NCI-H345 treated with DMSO at 0.1 percent for 48 hours (cell line): Measurements from ENCODE around the gene CDH4.

Experiments used
- DNase-seq: peaks from one replicate; lab custom pipeline; 2025; ENCODE audit not compliant: unreplicated experiment; lab: John Stamatoyannopoulos, UW

Gene CDH4

GRCh38 chr20:61594198-61594597 is 342.1 kb downstream of the CDH4 start:
- DNase-seq = no peak

DNA sequence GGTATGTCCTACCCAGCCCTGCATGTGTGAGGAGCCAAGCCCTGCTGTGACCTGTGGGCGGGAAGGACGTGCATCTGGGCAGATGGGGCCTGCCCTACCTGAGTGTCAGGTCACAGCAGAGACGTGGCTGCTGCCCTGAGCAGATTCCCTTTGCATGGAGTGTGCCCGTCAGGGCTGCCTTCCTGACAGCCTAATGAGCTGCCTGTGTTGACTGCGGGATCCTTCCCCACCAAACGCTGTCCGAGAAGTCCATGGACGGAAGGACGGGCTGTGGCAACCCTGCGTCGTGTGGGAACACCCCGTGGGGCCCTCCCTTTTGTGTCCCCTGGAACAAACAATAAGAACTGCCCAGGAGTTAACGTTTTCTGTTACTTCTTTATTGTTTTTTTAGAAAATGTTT is 343.2 kb downstream of the CDH4 start:
- DNase-seq = no peak

DNA sequence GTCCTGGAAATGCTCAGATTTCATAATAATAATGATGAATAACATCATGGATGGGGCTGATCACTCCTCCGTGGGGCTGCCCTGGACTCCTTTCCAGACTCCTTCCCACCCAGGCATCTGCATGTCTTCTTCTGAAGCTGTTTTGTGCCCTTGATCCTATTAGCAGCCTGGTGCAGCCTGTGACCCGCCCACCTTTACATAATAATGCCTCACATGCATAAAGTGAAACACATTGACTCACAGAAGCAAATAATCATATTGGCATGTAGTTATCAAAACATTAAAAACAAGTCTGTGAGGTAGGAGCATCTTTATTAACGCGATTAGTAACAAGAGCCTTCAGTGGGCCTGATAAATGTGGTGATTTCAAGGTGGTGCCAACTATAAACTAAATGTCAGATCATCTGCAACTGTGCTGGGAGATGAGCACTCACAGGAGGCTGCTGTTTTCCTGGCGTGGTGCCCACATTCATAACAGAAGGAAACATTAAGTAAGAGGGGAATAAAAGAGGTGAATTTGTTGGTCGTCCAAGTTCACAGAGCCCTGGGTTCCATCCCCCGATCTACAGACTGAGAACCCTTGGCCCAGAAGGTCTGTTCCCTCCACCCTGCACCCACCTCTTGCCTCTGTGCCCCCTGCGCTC is 344.7 kb downstream of the CDH4 start:
- no peak for DNase-seq

GRCh38 chr20:61597996-61598395 is 345.9 kb downstream of the CDH4 start:
- no peak for DNase-seq

DNA sequence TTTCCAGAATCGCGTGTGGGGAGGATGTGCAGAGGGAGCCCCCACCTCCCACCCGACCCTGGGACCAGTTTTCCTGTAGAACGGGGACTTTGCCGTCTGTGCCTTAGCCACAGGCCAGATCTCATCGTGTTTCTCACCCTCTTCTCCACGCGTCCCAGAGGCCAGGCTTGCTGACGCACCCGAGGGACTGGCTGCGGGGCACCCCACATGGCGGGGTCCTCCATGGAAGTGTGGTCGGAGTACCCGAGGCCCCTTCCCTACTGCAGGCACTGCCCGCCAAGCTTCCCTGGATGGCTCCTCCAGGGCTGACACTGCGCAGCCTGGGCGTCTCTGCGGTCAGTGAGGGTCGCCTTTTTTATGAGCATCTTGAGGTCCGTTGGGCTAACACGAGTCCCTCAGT is 346.5 kb downstream of the CDH4 start:
- no peak for DNase-seq

DNA sequence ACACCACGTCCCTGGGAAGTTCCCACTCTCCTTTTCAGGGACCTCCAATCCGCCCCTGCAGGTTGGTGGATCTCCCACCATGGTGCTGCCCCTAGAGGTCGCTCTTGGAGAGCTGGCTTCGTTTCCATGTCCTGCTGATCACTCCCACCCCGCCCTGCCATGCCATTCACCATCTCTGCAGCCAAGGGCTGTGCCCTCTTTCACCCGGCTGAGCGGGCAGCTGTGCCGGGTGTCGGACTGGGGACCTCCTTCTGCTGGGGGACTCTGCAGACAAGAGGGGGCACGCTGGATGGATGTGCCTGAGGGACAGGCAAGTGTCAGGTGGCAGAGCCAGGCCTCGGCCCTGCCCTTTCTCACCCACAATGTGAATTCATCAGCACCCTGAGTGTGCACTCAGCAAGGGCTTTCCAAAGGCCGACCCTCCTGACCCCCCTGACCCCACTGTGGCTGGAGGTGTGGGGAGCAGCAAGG is 347.0 kb downstream of the CDH4 start:
- DNase-seq = no peak

DNA sequence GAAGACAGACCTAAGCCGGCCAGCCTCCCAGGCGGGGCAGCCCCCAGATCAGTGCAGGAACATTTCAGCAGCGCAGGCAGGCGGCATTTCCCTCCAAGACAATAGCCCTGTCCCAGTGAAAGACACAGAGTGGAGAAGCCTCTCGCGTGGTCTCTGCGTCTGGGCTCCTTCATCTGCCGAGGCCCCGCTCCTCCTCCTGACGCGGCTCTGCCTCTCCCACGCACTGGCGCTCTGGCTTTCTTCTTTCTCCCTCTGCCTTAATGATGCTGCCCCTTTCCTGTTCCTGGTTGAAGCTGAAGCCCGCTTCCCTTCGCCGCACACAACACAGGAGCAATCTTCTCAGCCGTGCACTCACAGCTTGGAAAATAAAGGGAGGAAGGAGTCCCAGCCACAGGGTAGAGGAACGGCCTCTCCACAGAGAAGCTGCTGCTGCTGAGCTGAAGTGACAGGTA is 347.5 kb downstream of the CDH4 start:
- no peak for DNase-seq

- peak; percentile 51 for DNase-seq
Observed at GRCh38 chr20:61600016-61600415, 348.0 kb downstream of the CDH4 start.

DNA sequence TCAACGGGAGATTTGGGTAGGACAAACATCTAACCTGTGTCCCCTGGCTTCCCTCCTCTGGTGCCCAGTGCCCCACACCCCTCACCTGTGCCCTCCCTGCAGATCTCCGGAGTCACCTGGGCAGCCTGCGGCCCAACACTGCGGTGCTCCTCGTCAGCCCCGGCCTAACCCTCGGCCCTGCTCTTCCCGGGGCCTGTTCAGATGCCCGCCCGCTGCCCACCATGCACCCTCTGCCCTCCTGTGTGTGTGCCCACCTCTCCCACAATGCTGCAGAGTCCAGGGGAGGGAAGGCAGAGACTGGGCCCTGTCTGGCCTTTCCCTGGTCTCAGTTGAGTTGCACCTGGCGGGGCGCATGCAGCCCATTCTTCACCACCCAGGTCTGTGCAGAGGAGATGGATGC is 349.3 kb downstream of the CDH4 start:
- no peak for DNase-seq

- no peak for DNase-seq
Observed at GRCh38 chr20:61601853-61602252, 349.8 kb downstream of the CDH4 start.

DNA sequence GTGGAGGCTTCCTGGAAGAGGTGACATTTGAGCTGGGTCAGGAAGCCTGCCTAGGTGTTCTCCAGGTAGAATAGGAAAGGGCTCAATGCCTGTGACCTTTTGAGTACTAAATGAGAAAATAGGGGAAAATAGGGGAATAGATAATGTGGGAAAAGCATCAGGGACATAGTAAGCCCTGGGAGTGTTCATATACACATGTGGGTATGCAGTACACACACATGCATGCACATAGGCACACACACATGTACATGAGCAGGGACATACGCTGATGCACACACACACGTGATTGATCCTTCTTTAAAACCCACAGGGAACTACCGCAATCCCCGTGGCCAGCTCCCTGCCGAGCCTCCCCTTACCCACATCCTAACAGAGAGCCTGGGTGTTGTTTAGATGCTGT is 351.7 kb downstream of the CDH4 start:
- no peak for DNase-seq

GRCh38 chr20:61604549-61604948 is 352.5 kb downstream of the CDH4 start:
- DNase-seq = no peak

- no peak for DNase-seq
Observed at GRCh38 chr20:61605283-61605682, 353.2 kb downstream of the CDH4 start.

DNA sequence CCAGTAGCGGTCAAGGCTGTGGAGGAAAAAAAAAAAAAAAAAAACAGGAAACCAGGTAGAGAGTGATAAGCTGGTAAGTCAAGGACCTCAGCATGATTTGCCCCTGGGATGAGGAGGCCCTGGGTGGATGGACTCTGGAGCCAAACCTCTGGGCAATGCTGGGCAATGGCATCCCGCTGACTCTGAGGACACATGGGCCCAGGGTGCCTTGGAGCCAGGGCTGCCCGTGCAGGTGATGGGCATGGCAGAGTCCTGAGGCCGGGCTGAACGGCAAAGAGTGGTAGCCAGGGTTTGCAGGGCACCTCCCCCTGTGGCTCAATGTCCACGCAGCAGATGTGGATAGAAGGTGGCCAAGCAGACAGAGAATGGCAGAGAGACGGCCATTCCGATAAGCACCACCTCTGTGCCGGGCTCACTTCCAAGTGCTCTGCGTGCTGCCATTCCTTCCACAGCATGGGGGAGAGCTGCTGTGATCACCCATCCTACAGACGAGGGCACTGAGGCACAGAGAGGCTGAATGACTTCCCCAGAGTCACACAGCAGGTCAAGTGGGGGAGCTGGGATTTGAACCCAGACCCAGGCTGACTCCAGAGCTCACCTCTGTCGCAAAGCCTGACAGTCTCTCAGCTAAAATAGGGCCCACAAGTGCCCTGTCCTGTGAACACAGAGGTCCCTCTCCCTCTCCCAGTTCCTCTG is 353.9 kb downstream of the CDH4 start:
- DNase-seq = no peak

- no peak for DNase-seq
Observed at GRCh38 chr20:61608275-61609085, 356.4 kb downstream of the CDH4 start.

DNA sequence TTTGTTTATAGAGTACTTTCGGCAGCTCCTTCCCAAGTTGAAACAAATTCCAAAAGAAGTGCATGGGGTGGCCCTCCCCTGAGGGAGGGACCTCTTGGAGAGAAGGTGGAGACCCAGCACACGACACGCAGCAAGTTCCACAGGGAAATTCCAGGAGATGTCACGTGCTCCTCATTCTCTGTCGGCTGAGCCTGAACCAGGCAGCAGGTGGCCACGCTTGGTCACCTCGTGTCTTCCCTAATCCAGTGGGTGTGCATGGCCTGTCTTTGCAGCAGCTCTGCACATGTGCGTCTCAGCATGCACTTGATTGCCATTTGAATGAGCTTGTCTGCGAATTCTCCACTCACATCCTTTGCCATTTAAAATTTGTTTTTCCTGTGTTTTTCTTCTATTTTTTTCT is 357.4 kb downstream of the CDH4 start:
- DNase-seq = no peak

GRCh38 chr20:61611401-61612180 is 359.5 kb downstream of the CDH4 start:
- no peak for DNase-seq

- no peak for DNase-seq
Observed at GRCh38 chr20:61613917-61614705, 362.1 kb downstream of the CDH4 start.

DNA sequence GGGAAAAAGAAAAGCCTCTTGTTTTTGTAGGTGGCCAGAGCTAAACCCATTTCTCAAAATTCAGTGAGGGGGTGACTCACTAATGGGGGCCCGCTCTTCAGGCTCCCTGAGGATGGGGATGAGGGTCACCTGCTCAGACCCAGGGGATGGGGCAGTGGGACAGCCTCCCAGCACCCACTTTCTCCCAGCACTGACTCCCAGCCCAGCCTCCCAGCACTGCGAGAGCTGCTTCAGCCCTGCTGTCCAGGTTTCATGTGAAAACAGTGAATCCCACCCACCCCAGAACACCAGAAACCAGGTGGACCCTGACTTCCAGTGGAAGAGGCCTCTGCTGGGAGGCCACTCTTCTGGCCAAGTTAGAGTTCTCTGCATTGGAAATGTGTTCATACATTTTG is 362.6 kb downstream of the CDH4 start:
- DNase-seq = no peak

DNA sequence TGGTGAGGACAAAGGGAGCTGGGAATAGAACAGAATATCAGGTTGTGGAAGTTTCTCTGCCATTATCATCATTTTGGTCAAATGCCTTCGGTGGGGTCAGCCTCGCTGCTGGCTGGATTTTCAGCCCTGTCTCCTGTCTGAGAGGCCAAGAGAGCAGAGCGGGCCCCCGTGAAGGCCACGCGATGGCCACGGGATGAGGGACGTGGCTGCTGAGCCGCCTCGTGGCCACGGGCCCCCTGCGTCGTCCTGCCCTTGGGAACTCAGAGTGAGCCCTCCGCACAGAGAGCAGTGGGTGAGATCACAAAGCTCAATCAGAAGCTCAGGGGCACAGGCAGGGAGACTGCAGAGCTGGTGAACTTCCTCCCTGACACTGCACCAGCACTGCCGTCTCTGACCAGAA is 363.7 kb downstream of the CDH4 start:
- DNase-seq = no peak
